T follicular helper cell (primary cell): ENCODE measurements around the gene CBFA2T3.

ENCODE experiments used
- DNase-seq: peaks from one replicate; pipeline ENCODE4 v3.0.0-alpha.2; 2020; ENCODE audit warnings: low read depth

CBFA2T3 gene

DNA sequence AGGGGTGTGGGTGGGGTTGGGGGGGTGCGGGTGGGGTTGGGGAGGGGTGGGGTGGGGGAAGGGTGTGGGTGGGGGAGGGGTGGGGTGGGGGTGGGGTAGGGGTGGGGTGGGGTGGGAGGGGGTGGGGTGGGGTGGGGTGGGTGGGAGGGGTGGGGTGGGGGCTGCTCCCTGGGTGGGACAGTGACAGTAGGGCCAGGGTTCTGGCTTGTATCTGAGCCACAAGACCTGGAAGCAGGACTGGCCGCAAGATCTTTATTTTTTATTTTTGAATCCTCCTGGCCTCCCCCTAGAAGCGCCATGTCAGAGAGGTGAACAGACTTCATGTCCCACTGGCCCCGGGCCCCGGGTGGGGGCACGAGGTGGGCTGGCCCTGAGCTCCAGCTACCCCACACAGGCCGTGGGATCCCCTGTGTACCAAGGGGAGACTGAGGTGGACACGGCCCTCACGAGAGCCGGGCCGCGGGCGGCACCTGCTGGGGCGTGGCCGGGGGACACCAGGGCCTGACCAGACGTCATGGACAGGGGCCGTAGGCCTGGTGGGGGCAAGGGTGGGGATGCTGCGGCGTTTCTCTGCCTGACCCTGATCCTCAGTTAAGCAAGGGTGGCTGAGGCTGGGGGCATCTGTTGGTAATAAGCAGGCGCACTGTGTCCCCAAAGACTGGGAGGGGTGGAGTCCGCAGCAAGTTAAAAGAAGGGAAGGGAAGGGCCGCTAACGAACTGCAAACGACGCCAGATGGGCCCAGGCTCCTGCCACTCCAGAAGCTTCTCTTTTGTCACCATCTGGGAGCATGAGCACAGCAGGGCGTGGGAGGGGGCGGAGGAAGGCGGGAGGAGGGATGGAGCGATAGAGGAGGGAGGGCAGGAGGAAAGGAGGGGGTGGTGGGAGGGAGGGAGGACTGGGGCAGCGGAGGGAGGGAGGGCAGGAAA is 88.3 kb downstream of the CBFA2T3 start:
- DNase-seq = no peak

DNA sequence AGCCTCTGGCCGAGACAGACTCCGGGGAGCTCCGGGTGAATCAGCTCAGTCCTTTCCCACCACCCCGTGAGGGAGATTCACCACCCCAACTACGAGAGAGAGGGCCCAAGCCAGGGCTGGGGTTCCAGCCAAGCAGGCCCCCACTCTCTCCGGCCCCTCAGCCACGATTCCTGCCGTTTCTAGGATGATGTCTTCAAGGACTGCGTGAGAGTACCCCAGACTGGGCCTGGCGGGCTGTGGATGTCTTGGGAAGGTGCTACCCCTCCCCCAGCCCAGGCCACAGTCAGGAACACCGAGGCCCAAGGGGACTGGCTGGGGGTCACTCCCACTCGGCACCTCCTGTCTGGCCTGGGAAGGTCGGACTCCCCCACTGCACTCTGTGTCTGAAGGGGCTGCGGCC is 89.0 kb downstream of the CBFA2T3 start:
- no peak for DNase-seq

DNA sequence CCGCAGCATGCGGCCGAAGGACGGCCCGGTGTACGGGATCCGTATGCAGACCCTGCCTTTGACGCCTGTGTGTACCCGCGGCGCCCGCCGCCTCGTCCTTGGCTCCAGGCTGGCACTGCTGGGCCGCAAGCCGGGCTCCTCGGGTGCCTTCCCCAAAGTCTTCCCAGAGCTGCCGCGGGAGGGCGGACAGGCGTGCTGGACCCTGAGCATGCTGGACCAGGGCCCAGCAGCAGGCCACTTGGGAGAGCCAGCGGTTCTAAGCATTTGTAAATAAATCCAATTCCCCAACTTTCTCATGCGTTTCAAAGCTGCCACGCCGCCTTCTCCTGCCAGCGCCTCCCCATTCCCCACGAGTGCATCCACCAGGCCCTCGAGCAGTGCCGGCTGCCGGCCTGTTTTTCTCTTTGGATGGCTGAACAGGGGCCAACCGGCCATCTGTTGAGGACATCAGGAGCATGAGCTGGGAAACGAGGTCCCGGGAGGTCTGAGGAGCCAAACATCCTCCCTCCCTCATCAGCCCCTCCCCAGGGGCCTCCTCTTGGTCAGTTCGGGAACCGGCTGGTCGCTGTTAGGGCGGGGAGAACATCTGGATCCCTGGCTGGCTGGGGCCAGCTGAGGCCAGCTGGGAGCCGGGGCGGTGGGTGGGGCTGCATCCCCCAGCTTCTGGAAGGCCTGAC is 90.0 kb downstream of the CBFA2T3 start:
- no peak for DNase-seq

DNA sequence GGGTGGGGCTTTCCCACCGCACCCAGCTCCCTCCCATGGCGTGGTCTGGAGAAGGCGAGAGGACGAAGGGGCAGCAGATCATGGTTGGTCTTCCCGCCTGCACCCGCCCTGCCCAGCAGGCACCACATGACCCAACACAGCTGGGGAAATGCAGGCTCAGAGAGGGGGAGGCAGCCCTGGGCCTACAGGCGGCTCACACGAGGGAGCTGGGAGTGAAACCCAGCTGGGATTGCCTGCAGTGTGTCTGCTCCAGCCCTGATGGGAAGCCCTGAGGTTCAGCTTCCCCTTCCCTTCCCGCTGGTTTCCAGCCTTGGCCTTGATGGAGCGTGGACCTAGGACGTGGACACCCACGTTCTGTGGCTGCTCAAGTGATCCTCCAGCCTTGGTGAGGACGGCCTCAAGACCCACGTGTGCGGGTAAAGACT is 90.6 kb downstream of the CBFA2T3 start:
- no peak for DNase-seq

DNA sequence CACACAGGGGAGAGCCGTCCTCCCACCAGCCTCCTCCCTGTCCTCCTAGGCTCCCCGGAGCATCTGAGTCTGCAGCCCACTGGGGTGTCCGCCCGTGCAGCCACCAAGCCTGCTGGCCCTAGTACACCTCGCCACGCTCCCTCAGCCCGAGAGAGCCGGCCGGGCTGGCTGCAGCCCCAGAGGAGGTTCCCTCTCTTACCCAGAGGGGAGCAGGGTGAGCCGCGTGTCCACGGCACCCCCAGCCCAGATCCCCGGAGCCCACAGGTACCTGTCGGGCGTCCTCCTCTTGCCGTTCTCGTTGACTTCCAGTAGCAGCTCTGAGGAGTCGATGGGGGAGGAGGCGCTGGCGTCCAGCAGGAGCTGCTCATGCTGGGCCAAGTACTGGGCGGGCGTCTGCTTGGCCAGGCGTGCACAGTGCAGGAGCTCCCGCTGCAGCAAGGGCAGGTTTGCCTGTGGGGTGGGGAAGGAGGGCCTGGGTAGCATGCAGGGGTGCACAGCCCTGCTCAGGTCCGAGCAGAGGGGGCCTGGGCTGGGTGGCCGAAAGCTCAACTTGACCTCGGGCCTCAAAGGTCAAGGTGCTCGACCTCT is 91.2 kb downstream of the CBFA2T3 start:
- no peak for DNase-seq

DNA sequence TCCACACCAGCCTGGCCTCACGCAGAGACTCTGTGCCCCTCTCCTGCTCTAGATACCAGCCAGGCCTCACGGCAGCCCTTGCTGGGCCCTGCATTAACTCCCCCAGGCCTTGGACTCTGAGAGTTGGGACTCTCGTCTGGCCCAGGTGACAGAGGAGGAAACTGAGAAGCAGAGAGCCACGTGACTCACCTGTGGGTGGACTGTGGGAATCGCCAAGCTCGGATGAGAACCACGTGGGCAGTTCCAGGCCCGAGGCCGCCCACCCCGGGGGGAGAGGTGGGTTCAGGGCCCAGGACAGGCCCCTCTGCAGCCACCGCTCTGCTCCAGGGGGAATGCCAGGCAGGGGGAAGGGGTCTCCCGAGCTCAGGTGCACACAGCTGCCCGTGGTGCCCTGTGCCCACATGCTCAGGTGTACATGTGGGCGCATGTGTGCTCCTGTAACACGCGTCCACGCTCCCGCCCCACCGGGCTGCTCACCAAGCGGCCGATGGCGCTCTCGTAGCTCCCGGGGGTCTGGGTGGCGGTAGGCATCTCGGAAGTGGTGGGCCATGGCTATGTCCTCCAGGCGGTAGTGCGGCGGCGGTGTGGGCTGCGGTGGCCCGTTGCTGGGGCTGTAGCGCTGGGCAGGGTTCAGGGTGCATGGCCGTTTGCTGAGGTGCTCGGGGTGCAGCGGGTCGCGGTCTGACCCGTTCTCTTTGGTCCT is 92.3 kb downstream of the CBFA2T3 start:
- no peak for DNase-seq

DNA sequence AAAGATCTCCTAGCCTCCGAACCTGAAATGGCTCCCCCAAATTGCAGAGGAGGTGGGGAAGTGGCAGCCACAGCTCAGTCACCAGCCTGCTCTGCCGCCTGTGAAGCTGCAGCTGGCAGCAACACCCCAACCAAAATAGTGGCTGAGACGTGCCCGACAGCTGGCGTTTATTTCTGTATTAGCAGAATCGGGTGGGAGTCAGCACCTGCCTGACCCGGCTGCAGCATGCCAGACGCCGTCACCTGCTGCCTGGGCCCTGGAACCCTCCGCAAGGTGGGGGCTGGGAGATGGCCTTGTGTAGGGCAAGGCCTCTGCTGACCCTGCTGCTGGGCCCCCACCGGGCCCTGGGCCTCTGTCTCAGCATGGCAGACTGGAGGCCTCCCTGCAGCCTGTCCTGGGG is 93.1 kb downstream of the CBFA2T3 start:
- DNase-seq = no peak

DNA sequence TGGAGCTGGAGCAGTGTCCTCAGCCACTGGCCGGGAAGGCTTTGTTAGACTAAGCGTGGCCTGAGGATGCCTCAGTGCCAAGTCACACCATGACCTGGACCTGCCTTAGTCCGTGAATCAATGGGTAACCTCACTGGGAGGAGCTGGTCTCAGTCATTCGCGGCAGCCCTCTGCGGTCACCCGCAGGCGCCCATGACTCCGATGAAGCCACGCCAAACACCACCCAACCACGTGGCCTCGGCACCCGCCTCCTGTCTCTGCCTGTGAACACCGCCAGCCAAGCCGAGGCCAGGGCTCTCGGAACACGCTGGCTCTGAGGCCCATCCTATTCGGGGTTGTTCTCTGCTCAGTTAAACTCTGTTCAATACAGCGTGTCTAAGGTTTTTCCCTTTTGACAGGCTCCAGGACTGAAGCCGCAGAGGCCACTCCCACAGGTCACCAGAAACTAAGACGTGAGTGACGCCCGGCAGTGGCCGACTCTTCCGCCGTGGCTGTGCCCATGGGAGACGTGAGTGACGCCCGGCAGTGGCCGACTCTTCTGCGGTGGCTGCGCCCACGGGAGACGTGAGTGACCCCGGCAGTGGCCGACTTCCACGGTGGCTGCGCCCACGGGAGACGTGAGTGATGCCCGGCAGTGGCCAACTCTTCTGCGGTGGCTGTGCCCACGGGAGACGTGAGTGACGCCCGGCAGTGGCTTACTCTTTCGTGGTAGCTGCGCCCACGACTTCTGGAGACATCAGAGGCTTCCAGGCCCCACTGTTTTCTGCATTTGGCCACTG is 93.7 kb downstream of the CBFA2T3 start:
- DNase-seq = no peak

DNA sequence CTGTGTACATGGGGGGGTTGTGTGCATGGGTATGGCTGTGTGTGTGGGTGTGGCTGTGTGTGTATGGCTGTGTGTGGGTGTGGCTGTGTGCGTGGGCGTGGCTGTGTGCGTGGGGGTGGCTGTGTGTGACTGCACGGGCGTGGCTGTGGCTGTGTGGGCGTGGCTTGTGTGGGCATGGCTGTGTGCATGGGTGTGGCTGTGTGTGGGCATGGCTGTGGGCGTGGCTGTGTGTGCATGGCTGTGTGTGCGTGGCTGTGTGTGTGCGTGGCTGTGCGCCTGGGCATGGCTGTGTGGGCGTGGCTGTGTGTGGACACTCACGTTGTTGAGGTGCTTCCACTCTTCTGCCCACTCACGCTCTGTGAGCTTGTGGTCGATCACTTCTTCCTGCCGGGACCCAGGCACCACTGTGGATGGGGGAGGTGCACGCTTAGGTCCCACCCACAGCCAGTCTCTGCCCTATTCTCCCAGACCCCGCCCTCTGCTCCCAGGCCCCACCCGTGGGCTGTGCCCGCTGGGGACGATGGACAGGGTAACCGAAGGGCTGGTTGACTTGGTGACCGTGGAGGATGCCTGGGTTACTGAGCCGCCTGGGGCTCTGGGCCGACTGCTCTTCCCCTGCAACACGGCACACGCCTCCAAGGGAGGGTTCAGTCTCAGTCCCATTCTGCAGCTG is 94.5 kb downstream of the CBFA2T3 start:
- no peak for DNase-seq

DNA sequence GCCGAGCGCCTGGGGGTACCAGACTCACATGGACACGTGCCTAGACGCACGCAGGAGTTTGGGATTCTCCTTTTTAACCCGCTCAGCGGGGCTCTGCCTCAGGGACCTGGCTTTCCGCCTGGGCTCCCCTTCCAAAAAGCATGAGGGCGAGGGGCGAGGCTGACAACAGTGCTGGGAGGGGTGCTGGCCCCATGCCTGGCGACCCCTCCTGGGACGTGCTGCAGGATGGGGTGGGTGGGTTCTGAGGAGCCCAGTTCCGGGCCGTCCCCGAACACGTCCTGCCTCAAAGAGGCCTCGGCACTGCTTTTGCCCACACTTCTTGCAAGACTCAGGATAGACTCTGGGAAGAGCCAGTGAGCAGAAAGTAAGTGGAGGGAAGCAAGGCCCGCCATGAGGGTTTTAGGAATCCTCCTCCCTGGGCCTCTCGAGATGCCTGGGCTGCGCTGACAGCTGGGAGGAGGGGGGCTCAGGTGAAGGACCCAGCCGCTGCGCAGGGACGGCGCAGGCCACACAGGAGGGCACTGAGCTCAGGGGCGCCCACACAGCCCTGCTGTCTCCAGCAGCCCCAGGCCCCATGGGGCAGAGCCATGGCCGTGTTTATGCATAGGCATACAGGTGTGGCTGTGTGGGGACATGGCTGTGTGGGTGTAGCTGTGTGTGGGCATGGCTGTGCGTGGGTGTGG is 95.2 kb downstream of the CBFA2T3 start:
- no peak for DNase-seq

DNA sequence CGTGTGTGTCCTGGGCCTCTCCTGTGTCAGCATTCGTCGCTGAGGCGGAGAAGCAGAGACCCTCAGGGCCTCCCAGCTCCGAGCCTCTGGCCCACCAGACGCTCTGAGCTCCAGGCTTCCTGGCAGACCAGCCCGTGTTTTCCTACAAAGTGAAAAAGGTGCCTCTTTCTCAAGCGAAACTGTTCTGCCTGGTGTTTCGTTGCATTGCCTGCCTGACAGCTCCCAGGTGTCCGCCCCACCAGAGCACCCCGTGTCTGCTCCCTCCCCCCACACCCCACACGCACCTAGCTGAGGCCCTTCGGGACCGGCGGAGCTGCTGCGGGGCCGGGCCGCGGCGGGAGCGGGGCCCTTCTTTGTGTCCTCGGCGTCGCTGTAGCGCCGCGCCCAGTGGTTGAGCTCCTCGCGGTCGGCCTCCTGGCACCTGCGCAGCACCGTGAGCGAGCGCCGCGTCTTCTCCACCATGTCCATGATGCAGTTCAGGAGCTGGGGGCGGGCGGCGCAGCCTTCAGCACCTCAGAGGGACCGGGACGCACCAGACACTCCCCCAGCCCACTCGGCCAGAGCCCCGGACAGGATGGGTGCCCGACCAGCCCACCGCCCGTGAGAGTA is 95.9 kb downstream of the CBFA2T3 start:
- no peak for DNase-seq

DNA sequence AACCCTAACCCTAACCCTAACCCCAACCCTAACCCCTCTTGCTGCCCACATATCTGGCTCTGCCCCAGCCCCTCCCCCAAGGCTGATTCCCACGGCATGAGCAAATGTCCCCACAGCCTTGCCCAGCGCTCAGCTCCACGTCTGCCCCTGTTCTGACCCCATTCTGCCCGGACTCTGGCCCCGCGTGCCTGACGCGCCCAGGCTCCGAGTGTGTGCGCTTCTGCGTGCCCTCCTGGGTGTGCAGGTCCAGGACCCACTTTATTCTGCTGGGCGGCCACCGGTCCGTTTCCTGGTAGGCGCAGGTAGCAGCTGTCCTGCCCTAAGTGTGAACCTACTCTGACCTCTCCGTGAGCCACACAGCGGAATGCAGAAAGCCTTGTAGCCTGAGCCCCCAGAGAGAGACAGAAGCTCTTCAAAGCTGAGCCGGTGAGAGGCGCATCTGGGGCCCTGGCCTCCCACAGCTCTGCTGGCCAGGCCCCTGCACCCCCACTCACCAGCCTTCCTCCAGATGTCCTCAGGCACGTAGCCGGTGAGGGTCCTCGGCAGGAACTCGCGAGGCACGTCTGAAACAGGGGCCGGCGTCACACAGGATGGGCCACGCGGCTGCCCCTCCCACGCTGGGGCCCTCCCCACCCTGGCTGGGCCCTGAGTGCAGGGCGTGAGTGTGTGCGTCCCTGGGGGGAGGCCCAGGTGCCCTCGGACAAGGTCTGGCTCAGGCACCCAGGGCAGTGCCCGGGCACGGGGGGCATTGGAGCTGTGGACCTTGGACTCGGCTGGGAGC is 96.6 kb downstream of the CBFA2T3 start:
- DNase-seq = no peak

DNA sequence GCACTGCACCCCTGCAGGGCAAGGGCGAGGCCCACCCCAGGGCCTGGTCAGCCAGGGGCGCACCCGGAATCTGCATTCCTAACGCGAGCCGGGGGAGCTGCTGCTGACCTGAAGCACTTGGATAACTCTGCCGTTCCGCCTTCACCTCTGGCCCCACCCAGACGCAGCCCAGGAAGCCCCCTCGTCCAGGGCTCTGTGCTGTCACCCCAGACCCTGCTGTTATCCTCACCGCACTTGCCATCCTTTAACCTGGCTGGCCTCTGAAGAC is 97.3 kb downstream of the CBFA2T3 start:
- DNase-seq = no peak

DNA sequence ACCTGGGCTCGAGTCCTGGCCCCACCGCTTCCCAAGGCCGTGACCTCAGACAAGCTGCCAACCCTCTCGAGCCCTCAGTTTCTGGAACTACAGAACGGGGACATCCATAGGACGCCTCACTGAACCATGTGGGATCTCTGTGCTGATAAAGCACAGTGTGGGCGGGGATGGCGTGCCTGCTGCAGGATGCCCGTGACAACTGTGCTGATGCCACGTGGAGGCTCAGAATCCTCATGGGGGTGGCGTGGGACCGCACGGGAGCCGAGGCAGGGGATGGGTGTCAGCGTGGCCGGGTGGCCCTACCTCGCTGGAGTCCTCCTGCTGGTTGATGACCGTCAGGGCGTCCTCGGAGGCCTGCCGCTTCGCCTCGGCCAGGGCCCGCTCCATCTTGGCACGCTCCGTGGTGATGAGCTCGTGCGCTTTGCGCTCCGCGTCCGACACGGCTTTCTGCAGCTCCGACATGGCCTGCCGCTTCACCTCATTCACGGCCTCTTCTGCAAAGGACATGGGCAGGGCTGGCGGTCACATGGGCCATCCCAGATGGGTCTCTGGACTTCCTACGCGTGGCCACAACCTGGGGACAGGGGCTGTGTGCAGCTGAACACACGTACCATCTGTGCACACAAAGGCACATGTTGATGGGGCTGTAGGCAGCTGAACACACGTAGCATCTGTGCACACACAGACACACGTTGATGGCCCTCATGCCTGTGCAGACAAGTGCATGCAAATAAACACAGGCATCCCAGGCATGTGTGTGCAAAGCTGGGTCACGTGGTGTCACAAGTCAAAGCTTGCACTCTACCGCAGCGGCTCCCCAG is 97.8 kb downstream of the CBFA2T3 start:
- DNase-seq = no peak

DNA sequence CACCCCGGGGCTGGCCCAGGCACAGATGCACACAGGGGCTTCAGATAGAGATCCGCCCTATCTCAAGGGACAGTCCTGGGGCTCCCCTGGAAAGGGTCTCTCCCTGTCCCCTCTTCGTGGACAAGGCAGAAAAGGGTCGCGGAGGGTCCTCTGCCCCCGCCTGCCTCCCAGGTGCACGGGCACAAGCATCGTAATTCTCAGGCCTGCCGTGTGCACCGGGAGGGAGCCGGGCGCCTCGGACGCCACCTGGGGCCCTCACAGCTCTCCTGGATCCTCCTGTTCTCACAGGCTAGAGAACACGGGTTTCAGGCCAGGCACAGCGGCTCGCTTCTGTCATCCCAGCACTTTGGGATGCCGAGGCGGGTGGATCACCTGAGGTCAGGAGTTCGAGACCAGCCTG is 98.7 kb downstream of the CBFA2T3 start:
- no peak for DNase-seq

DNA sequence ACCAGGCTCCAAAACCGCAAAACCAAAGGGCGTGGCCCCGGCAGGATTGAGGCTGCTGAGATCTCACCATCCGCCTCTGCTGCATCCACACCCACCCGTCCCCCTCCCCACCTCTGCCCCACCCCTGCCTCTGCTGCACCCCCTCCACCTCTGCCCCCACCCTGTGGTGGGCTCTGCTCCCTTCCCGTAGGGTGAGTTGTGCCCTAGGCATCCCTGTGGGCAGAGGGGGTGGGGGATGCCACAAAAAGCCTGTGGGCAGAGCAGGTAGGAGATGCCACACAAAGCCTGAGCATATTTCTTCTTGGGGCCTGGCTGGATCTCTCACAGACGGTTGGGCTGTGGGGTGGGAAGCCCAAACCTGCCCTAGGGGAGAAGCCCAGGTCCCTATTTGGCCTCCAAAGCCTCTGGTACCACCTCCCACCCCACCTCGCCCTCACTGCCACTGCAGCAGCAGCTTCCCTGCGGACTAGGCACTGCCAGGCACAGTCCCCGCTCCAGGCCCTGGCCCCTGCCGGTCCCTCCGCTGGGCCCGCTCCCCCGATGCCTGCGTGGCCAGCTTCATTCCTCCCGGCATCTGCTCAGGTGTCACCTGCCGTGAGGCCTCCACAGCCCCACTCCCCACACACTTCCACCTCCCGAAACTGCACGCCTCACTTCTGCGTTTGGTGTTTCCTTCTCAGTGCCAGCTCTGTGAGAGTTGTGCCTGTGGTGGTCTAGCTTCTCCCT is 99.3 kb downstream of the CBFA2T3 start:
- DNase-seq = no peak

DNA sequence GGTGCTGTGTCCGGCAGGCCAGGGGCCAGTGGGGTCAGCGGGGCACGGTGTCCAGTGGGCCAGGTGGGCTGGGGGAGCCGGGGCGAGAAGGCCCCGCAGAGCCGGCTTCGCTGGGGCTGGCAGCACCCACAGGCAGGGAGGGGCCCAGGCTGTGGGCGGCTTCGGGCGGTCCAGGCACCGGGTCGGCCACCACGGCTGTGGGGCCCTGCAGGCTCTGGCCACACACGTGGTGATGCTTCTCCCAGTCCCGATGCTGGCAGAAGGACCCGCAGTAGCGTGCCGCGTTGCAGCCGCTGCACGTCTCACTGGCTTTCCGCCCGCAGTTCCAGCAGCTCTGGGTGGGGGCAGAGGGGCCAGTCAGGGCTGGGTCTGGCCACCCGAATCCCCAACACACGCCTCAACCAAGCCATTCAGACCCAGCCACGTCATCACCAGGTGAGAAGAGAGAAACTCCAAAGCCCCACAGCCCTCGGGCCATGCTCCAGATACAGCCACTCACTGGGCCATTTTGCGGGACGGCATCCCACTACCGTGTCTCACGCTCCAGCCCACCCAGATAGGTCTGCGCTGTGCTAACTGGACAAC is 100.0 kb downstream of the CBFA2T3 start:
- no peak for DNase-seq
